ENCODE measurements around the gene ACVR1C.

DNA sequence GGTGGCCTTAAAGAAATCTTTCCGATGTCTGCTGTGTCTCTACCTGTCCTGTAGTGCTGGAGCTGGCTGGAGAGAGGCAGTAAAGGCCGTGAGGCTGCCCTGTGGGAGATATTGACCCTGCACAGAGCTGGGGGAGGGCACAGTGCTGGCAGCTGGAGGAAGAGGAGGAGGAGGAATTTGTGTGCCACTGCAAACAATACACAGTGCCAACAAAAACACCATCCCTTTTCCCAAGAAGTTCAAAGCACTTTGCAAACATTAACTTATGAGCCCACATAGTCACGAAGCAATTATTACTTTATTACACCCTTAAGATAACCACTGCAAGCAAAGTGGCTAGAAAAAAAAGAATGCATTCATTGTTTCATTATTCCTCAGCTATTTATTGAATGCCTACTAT is 139.8 kb downstream of the ACVR1C start:
- TF ChIP-seq POLR2AphosphoS5 (IDR thresholded peaks at IDR 0.05; ENCODE audit: insufficient read depth in 1 of 2, low read depth in 1 of 2): no peak
- TF ChIP-seq, protein P1, sequence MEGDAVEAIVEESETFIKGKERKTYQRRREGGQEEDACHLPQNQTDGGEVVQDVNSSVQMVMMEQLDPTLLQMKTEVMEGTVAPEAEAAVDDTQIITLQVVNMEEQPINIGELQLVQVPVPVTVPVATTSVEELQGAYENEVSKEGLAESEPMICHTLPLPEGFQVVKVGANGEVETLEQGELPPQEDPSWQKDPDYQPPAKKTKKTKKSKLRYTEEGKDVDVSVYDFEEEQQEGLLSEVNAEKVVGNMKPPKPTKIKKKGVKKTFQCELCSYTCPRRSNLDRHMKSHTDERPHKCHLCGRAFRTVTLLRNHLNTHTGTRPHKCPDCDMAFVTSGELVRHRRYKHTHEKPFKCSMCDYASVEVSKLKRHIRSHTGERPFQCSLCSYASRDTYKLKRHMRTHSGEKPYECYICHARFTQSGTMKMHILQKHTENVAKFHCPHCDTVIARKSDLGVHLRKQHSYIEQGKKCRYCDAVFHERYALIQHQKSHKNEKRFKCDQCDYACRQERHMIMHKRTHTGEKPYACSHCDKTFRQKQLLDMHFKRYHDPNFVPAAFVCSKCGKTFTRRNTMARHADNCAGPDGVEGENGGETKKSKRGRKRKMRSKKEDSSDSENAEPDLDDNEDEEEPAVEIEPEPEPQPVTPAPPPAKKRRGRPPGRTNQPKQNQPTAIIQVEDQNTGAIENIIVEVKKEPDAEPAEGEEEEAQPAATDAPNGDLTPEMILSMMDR (IDR thresholded peaks at IDR 0.05): no peak
